ENCODE data around the gene DNAJC7.
"Not testable (repeated sequence)": the region's sequence is repeated elsewhere in the genome, so short reads cannot be mapped to it uniquely, and the experiment has no call there.

The DNAJC7 gene

GRCh38 chr17:42010266-42010680, 7.0 kb downstream of the DNAJC7 start:
- DNase-seq, result not testable (repeated sequence)

DNA sequence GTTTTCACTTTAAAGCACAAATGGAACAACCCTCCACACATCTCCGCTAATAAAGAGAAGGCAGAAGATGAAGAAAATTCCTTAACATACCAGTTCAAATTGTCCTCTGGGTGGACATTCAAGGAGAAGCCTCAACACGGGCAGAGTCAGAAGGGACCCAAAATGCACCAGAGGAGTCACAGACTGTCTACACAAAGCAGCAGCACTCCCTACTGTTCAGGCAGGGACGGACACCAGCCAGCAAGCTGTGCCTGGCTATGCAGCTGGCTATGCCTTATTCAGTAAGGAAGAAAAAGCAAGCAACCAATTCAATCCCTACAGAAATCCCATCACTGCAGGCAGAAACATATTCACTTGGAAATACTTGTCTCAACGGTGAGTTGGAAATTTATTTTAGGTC, 8.1 kb downstream of the DNAJC7 start:
- no peak for DNase-seq

DNA sequence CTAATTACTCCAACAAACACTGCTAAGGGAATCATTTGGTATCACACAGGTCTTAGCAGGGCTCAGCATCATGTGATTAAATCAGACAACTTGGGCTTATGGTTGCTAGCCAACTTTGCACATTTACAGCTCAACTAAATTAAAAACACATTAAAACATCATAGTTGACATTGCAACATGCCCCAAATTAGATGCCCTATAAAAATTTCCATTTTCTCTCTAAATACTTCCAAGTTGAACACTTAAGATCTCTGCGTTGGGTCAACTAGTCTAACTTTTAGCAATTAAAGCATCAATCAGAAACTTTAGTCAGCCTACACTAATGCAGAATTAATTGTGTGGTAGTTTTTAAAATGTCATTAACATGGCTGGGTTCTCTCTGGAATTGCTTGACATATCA, 12.1 kb downstream of the DNAJC7 start:
- DNase-seq, result no peak

DNA sequence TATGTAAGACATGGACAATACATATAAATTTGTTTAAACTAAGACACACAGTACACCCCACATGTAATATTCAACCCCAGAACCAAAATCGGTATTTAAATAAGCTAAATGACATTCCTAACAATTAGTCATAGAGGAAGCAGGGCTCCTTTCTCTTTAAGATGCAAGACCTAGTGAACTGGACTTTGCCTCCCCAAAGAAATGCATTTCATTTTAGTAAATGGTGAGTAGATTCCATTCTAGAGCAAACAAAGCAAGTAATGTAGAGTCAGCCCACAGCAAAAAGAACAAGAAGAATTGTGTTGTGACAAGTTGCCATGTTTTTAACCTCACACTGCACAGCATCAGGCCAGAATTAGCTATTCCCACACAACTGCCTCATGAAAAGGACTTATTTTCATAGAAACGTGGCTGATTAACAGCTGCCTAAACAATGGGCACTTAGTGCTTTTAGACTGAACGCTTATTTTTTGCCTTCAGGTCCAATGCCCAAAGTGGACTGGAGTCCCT, 14.4 kb downstream of the DNAJC7 start:
- DNase-seq, result no peak

- DNase-seq, result no peak
Observed at GRCh38 chr17:42002175-42002791, 15.0 kb downstream of the DNAJC7 start.

- DNase-seq, result no peak
Observed at GRCh38 chr17:42001729-42002128, 15.5 kb downstream of the DNAJC7 start.

DNA sequence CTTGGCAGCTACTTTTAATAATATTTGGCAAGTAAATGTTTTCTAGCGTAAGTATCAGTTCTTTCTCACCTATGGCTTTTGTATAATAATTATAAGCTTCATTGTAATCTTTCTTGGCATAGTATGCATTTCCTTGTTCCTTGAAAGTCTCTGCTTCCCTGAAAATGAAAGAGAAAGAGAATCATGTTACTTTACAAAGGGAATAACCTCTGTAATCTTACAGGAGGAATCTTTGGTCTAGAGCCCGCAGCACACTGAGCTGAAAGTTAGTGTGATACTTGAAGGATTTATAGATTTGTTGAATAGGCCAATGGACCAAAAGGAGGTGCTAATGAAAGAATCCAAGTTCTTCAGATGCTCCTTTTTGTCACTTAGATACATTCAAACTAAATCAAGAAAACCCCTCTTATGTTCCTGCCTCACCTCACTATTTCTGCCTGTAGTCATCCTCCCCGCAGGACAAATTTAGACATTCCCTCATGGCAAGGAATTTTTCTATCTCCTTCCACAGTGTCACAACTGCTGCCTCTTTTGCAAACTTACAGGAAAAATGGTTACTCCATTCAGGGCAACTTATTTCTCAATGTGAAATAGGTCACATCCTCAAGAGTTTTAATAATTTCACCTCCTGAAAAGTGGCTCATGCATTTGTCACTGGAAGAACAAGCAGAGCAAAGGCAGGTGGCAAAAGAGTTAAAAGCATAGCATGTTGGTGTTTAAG, 16.7 kb downstream of the DNAJC7 start:
- no peak for DNase-seq

DNA sequence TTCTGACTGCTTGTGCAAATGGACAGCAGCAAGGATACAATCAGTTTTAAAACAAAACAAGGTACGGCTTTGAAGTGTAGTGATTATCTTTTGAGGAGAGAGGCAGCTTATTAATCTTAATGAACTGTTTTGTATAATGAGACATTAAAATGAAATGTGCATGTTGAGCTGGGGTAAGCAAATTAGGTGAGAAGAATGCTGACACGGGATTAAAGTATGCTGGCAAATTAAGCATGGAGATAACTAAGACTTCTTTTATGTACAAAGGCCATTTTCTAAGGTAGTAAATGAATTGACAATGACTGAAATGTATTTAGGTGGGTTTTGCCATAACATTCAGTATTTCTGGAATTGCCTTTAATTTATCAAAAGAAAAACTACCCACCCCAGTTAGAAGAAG, 18.7 kb downstream of the DNAJC7 start:
- no peak for DNase-seq

- DNase-seq, result no peak
Observed at GRCh38 chr17:41996855-41997164, 20.4 kb downstream of the DNAJC7 start.

DNA sequence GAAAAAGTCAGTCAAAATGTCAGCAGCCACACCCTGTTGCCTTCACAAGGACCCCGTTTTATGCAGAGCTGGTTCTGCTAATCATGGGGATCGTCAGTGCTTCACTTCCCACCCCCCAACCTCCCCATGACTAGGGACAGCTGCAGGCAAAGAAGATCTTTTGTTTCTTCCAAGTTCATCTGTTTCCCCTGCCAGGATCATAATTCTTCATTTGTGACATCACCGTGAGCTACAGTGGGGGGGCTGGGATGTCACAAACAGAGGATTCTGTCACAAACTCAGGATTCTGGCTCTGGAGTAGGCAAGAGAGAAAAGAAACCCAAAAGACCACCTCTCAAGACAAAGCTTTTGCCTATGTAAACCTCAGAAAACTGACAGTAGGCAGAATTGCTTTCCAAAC, 24.7 kb downstream of the DNAJC7 start:
- DNase-seq, result no peak

GRCh38 chr17:41989702-41990419, 27.4 kb downstream of the DNAJC7 start:
- DNase-seq, result no peak

DNA sequence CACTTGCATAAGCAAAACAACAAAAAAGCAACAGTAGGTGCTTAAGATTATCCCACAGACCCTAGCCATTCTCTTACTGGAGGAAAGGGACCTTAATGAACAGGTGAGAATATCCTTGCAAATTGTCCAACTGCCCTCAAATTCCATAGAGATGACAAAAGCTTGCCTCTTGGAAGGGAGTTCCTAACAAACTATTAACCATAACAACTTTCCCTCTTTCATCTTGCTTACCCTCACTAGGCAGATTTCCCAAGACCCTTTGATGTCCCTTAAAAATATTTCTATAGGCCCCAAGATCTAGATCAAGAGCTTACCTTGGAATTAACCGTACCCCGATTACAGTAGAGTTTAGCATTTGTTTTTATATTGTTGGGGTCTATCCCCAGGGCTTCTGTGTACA, 28.8 kb downstream of the DNAJC7 start:
- no peak for DNase-seq

DNA sequence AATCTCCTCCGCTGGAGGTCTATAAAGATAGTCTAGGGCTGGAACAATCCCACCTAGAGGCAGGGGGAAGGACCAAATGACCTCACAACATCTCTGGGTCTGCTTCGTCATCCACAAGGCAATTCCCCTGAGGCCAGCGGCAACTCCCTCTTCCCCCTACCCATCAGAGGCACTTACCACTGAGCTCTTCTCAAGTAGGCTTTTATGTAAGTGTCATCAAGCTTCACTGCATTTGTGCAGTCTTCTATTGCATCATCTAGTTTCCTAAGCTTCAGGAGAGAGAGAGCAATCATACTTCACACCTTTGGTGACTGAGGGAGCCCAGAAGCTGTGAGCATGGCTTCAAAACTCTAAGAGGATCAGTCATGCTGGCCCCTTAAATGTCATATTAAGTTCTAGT, 29.6 kb downstream of the DNAJC7 start:
- peak; percentile 33 for DNase-seq

DNA sequence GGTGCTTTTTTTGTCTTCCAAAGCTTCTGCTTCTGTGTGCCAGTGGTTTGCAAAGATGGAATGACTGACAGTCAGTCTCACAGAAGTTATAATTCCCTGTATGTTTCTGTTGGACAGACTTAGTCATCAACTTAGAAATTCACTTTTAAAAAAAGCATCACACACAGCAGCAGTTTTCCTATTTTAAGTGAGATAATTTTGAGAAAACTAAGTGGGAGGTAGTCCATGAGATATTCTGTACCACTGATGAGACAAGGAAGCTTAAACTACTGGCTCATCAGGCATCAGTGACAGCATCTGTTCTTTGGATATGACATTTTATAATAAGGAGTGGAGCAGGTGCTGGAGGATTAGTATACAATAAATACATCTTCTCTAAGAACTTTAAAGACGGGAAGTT, 30.6 kb downstream of the DNAJC7 start:
- DNase-seq, result no peak

- DNase-seq, result no peak
Observed at GRCh38 chr17:41985919-41986318, 31.3 kb downstream of the DNAJC7 start.

- DNase-seq, result no peak
Observed at GRCh38 chr17:41984454-41984853, 32.8 kb downstream of the DNAJC7 start.

GRCh38 chr17:41982026-41982760, 35.0 kb downstream of the DNAJC7 start:
- no peak for DNase-seq

DNA sequence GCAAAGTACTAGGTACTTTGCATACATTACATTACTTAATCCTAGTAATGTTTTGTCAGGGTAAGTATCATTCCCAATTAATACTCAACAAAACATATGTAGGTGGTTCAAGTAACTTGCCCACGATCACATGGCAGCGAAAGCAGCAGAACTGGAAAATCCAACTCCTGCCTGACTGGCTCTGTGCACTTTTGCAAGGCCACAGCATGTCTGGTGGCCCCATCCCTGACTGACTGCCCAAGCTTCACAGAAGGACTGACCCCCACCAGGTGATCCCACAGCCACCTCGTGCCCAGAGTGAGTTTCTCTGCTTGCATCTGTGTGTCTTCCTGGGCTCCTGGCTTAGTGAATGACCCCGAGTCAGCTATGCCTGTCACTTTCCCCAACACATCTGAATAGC, 39.2 kb downstream of the DNAJC7 start:
- no peak for DNase-seq

DNA sequence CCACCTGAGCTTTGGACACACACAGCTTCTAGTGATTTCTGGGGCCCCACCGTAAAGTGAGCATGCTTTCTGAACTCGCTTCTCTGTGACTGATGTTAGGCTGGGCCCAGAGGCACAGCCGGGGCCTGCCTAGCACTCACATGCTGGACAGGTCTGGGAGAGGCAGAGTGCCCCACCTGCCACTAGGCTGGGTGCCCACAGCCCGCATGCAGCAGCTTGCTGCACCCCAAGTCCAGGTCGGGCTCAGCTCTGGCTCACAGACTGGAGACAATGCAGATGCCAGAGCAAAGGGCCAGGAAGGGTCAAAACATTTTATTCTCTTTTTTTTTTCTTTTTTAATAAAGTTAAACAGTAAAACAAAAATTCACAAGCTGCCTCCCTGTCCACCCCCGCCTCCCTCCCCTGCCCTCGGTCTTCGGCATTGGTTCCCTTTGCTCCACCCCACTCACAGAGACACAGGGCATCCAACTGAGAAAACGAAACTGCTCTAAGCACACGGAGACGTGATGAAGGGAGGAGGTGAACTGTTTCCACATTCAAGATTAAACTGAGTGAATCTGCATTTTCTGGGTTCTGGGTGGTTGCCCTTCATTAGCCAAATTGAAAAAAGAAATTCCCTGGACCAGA, 41.0 kb downstream of the DNAJC7 start:
- no peak for DNase-seq

- no peak for DNase-seq
Observed at GRCh38 chr17:41975099-41976083, 41.8 kb downstream of the DNAJC7 start.

DNA sequence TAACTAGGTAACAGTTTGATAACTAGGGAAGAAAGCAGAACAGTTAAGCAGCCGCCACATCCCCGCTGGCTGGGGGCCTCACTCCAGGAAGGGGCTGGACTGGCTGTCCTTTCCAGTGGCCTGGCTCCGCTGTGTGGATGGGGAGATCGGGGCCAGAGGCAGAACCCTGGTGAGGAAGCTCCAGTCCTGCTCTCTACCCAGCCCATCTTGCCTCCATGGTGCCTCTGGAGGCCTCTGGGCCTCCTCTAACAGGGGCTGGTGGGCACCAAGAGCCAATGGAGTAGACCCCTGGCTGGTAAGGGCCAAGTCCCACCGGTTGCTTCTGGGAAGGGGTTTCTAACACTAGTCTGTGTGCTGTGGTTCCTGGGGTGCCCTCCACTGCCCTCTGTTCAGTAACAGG, 42.6 kb downstream of the DNAJC7 start:
- no peak for DNase-seq

DNA sequence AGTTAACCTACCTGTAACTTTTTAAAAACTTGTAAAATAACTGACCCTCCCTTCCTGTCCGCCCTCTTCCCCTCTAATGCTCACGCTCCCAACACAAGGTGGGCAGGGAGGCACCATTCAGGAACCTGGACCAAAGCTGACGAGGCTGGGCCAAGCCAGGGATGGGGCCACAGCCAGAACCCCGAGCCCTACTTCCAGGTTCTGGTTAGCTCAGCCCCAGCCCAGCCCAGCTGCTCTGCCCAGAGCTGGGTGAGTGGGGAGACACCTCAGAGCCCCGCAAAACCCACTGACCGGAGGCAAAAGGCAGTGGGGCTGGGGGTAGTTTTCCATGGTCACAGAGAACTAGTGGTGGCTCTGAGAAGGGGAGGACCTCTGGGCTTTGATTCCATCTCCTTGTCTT, 43.2 kb downstream of the DNAJC7 start:
- DNase-seq, result no peak
